ENCODE data around the gene B3GNT3.

The B3GNT3 gene

GRCh38 chr19:17860993-17861360, 66.0 kb downstream of the B3GNT3 start:
- H3K4me3 ChIP-seq (ENCODE audit: low read length): peak overlapping the region; percentile 80
- no peak for TF ChIP-seq ZNF274 (IDR thresholded peaks at IDR 0.05; ENCODE audit: low read depth, low read length)

- TF ChIP-seq ZNF274 (IDR thresholded peaks at IDR 0.05; ENCODE audit: low read depth, low read length): no peak
- H3K4me3 ChIP-seq (ENCODE audit: low read length): peak overlapping the region; percentile 80; the same call in 1 of the 2 replicates
These were observed 66.8 kb downstream of the B3GNT3 start for GRCh38 chr19:17861542-17862402.

- H3K4me3 ChIP-seq (ENCODE audit: low read length): no peak overlapping the region
These were observed 68.0 kb downstream of the B3GNT3 start for GRCh38 chr19:17862711-17863519.

More at GRCh38 chr19:17862711-17863519, 68.0 kb downstream of the B3GNT3 start:
- TF ChIP-seq ZNF274 (IDR thresholded peaks at IDR 0.05; ENCODE audit: low read depth, low read length): no peak

Measured in GM08714 (cell line).